Measurements from ENCODE around the gene SLC38A1.
A peak's percentile ranks its signal among the peaks of the same experiment; 100 is the strongest.

Gene SLC38A1

DNA sequence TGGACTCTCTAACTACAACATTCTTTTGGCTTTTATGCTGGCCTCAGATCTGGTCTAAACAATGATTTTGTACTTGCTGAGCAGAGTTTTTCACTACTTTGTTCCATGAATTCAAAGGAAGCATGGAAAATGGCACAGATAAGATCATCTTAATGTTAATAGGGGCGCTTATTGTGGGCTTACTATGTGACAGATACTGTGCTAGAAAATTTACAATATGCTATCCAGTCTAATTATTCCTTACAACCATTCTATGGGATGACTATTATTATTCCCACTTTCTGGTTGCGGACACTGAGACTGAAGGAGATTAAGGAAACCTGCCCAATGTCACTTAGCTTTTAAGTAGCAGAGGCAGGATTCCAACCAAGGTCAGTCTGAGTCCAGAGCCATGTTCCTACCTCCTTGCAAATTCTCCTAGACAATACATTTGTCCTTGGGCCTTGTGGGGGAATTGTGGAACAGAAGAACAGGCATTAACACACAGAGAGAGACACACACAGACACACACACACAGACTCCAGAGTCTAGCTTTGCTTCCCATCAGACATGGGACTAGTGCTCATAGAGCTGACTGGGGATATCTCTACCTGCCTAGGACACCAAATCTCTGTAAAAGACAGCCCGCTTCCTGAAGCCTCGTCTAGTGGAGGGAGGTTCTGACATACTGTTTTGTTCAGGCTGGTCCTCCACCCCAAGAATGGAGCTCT lies 107.7 kb downstream of the SLC38A1 start:
- DNase-seq = no peak

DNA sequence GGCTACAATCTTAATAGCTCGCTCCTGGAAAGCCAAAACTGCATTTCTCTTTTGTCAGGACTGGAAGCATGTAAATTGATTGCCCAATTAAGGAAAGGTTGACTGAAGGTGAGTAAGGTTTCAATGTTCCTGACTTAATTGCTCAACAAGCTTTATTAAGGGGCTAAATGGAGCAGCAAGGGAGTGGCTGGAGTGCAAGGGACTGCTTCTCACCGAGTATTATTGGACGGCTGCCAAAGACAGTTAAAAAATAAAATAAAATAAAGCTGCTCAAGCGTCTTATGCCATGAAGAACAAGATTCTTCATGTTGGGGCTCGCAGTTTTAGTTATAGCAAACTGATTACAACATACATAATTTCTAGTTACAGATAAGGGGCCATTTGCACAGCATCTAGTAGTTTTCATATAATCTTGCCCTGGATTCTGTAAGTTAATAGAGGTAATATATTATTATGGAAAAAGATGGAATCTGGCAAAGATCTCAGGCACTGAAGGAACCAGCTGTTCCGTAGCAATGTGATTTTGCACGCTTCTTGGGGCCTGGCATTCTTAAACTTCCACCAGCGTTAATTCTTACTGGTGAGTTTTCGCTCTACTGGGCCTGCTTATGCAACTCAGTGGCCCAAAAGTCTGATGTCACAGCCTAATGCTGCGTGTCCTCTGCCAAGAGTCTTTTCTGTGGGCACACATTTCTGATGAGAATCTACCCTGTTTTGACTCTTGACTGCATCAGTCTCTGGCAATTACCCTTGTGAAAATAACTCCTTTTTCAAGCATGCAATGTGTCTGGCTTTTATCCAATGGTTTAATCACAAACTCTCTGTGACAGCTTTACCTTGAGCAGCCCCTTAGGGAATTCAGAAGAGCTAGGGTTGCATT lies 108.5 kb downstream of the SLC38A1 start:
- peak; percentile 59 for DNase-seq

DNA sequence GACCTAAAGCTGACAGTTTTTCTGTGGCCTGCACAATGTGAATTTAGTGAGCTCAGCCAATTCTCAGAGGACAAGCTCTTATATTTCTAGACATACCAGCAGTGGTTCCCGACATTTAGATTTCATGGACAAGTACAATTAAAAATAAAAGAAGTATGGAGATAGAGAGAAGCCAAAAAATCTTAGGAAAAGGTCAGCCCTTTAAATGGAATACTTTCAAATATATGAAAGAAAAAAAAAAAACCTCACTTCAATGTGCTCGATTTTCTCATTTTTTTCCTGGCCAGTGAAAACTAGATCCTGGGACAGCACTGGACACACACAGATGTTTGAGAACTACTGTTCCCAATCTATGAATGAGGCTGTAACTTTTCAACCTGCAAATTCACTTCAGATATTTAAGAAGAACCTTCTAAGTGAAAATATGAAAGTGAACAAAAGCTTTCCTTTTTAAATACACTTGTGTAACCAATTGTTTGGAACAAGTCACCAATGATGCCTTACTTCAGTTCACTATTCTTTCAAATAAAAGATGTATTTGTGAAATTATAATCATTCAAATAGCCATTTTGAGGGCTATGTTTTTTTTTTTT lies 109.4 kb downstream of the SLC38A1 start:
- no peak for DNase-seq

DNA sequence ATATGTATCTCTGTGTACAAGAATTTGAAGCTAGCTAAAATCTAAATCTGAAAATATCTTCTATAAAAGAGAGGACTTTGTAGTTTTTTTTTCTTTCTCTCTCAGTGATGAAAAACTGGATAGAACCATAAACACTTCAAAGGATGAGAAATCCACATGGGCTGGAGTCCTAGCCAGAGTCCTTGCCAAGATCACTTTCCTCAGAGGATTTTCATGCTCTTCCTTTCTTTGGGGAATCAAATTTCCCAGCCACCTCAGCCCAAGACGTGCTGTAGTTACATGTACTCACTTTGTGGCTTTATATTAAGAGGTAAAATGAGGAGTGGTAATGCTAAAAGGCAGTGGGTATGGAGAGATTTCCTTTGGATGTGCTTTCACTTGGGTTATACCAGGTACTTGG lies 110.3 kb downstream of the SLC38A1 start:
- DNase-seq = no peak

DNA sequence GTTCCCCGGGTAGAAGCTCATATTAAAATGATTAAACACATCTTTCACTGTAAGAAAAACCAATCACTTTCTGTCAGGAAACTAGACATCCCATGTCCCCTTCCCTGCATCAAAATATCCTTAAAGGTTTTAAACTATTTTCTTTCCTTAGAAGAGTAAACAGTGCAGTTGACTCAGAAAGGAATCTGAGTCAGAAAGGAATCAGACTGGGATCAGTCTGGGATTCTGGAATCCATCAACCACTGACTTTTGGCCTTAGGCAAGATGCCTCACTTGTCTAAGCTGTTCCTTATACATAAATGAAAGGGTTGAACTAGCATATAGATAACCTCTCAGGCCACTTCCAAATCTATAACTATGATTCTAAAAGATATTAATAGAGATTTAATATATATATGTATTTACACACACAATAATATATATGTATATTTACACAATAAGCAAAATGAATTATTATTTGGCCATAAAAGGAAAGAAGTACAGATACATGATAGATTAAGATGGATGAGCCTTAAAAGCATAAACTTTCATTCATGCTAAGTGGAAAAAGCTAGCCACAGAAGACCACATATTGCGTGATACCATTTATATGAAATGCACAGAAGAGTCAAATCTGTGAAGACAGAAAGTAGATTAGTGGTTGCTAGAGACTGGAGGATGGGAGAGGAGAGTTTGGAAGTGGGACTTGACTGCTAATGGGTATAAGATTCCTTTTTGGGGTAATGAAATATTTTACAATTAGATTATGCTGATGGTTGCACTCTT lies 114.4 kb downstream of the SLC38A1 start:
- DNase-seq = no peak

DNA sequence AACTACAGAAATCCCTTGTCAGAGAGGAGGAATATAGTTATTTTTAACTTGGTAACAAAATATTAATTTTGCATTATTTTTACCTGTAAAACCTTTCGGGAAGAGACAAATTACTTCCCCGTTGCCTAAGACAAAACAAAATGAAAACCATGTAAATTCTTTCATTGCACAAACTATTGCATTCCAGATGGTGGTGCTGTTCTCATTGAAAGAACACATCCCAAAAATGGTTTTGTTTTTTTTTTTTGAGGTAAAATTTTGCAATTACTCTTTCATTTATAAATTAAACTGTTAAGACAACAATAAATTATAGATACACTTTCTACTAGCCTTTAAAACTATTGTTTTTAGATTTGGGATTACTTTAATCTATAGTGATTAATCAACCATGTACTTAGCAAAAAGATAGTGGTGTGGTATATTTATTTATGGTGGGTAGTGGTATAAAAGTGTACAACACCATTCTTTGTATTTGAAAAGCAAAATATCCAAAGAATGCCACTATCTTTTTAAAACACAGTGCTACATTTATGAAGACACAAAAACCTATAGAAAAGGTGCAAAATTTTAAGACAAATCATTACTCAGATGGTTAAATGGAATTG lies 115.5 kb downstream of the SLC38A1 start:
- no peak for DNase-seq

DNA sequence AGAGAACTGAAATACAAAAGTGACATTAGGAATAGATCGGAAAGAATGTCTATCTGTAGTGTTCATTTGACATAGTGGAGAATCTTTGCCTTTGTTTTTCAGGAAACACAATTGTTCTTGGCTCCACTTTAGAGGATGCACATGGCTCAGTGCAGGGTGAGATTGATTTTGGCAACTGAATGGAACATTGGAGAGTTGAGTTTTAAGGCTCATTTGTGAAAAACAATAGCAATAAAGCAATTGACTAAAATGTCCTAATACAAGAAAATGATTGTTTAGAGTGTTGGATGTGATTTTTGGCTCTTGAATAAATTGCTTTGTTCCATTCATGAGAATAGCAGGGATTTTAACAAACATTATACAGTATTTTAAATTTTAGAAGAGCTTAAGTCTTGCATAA lies 116.4 kb downstream of the SLC38A1 start:
- DNase-seq = no peak

DNA sequence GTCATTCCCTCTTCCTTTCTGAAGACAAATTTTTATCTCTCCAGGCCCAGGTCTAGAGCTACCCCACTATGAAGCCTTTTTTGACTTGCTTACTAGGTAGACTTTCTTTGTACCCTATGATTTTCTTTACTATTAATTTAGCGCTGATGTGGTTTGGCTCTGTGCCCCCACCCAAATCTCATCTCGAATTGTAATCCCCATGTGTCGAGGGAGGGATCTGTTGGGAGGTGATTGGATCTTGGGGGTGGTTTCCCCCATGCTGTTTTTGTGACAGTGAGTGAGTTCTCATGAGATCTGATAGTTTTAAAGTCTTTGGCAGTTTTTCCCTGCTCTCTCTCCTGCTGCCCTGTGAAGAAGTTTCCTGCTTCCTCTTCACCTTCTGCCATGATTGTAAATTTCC lies 118.1 kb downstream of the SLC38A1 start:
- no peak for DNase-seq

DNA sequence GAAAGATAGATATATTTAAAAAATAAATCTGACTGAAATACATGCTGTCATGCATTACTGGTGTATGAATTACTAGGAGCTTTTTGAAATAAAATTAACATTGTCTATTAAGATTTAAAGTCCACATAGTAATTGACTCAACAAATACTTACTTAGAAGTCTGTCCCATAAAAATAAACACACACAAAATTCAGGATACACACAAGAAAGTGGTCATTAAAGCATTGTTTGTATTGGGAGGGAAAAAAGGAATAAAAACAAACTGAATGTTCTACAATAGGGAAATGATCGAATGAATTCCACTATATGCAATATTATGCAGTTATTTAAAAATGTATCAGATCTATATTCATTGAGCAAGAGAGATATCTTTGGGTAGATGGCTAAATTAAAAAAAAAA lies 118.9 kb downstream of the SLC38A1 start:
- no peak for DNase-seq

DNA sequence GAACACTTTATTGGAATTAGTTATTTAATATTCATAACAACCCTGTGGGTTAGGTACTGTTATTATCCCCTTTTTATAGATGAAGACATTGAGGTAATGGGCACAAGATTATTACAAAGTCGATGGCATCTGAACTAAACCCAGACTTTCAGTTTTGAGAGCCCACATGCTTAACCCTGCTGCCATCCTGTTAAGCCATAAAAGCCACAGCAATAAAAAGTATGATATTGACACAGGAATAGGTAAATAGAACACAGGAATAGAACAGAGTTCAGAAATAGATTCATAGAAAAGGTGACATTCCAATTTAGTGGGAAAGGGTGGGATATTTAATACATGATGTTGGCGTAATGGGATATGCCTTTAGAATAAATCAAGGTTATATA lies 119.8 kb downstream of the SLC38A1 start:
- DNase-seq = no peak

DNA sequence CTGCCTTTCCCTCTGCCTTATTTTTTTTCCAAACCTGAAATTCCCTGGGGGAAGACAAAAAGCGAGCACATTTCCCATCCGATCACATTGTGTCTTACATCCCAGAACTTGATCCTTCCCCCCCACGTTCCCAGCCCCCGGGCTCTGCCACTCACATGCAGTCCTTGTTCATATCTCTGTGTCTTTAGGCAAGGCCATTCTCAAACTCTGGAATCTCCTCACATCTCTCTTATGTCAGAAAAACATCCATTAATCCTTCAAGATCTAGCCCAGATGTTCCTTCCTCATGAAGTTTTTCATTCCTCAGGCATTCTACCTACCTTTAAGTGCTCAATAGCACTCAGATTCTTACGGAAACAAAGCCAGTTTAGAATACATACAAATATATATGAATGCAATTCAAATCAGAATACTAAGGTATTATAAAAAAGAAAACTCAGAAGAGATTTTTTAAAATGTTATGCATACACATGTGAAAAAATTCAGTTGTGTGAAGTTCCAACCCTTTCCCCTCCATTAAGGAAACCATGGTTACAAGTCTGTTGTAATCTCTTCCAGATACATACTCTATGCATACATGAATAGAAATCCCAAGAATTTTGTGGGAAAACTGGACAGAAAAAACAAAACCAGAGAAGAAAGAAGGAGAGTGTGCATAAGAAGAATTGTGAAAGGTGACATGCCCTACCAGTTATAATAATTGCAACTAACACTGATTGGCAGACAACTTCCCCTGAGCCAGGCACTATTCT lies 120.3 kb downstream of the SLC38A1 start:
- DNase-seq = no peak

DNA sequence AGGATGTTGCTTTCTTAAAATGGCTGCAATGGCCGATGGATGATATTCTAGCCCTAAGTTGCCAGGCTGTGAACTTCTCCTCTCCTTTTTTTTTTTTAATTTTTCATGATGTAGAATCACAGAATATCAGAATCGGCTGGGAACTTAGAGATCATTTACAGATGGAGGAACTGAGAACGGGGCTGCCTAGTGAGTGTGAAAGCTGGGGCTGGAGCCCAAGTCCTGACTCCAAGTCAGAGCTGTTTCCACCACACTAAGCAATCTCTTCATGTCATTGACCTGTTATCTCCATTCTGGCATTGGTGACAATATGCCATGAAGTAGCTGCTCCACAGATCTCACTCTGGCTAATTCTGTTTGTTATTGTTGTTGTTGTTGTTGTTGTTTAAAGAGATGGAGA lies 121.7 kb downstream of the SLC38A1 start:
- DNase-seq = no peak

DNA sequence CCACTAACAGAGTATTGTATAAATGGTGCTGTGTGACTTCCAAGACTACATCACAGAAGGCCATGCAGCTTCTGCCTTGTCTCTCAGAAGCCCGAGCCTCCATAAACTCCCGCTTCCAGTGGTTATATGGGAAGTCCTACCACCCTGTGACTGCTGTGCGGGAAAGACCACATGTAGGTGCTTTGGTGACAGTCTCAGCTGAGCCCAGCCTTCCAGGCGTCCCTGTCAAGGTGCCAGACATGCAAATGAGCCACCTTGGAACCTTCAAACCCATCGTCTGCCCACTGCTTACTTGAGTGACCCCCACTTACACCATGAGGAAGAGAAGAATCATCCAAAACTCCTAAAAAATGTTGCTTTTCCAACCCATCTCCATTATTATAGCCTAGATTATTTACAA lies 123.0 kb downstream of the SLC38A1 start:
- DNase-seq = no peak

DNA sequence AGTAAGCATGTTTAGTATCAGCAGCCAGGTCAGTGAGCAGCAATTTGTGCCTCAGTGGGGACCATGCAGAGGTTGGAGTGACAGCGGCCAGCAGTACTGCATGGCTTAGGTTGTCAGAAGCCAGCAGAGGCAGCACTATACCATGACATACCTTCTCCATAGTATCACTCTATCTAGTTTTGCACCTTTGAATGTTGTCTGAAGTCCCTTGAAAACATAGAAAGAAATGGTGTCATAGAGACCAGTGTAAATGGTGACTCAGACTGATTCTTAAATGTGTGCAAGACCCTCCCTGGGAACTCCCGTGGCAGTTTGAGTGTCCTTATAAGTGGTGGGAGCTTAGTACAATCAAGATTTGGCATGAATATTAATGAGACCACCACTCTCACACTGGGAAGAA lies 124.4 kb downstream of the SLC38A1 start:
- no peak for DNase-seq

DNA sequence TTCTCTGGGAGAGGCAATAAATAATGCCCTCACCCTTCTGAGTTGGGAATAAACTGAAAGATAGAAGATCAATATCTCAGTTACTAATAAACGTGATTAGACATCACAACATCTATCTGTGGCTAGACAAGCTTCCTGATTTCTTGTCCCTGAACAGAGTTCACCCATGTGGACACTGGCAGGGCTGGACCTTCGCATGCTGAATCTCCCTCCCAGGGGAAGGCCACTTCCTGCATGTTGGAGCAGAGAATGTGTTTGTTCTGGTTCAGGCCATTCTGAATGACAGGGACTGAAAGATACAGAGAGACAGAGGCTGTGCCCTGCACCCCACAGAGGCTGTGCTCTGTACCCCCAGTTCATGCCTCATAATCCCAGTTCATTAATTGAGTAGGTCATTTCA lies 132.6 kb downstream of the SLC38A1 start:
- DNase-seq = no peak

DNA sequence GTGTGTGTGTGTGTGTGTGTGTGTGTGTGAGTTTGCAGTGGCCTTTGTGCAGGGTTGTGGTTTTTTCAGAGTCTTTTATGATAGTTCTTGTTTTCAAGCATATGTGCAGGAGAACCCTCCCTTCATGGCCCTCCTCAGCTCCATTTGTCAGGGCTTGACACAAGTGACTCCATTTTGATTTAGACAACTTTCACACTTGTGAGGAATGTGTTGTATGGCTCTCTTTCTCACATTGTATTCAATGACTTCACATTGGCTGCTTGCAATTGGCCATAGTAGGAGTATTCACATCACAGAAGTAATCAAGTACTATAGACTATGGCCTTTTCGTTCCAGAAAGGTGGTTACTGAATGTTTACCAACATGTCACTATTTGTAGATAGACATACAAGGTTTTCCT lies 133.1 kb downstream of the SLC38A1 start:
- DNase-seq = no peak

DNA sequence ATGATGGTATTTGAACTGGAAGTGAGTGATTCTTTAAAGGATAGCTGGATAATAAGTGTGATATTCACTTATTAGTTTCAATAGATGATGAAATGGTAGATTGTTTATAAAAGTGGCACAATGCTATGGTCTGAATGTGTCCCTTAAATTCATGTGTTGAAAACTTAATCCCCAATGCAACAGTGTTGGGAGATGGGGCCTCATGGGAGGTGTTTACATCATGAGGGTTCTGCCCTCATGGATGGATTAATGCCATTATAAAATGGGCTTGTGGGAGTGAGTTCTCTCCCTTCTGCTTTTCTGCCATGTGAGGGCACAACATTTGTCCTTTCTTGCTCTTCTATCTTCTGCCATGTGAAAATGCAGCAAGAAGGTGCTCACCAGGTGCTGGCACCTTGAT lies 134.0 kb downstream of the SLC38A1 start:
- DNase-seq = no peak

DNA sequence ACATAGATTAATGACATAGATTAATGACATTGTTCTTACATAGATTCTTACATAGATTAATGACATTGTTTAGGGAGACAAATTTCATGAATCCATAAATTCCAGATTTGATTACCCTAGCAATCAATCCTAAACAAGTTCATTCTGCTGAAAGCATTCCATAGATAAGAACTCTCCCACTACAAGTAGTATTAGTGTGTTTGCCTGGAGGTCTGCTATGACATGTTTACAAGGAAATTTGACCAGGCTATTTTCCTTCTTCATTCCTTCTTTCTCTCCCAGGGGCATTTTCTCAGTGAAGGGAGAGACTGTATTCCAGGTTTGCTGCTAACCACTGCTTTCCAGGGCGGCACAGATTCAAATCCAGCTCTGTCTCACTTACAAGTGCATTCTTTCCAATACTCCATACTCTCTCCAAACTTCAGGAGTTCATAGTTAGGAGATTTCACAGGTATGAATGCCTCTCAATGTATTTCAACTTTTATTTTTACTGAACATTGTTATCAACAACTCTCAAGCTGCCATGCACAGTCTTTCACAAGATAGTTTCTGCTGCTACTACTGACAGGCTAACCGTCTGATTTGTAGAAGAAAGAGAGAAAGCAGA lies 134.5 kb downstream of the SLC38A1 start:
- no peak for DNase-seq

DNA sequence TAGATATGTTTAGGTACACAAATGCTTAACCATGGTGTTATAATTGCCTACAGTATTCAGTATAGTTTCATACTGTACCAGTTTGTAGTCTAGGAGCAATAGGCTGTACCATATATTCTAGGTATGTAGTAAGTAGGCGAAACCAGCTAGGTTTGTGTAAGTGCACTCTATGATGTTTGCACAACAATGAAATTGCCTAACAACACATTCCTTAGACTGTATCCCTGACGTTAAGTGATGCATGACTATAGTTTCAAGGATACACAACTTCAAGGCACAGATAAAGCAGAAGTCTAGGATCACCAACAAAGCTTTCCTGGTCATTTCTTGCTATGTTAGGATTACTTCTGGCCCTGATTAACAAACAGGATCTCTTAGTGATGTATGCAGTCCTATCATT lies 135.1 kb downstream of the SLC38A1 start:
- DNase-seq = no peak
